ENCODE results near the gene COL4A4. TPM values are rescaled to one million over a fixed set of nuclear protein-coding genes. Genes with fewer than 3 reads are reported as not detected.
A peak's percentile ranks its signal among the peaks of the same experiment; 100 is the strongest.

COL4A4 gene
- total and polyA plus RNA-seq, 2 of the 13 experiments (the other 11 are each of a cell fraction or from before 2014, with no cell fraction given), result not detected

- Histone ChIP-seq H4K20me1 (ENCODE audit: insufficient read depth, low read length) (no peaks in the 10 kb centered on the region), H3K27me3 (ENCODE audit: control insufficient read depth in 1 of 2, insufficient read depth in 2 of 2, low read length in 2 of 2) (peaks cover 0 to 6% of the 10 kb centered on the region in 2 experiments; a peak in 2 of 5 replicates), H3K36me3 (replicated peaks in 1 of 2; ENCODE audit: control insufficient read depth in 1 of 2, insufficient read depth in 2 of 2, low read length in 2 of 2) (no peaks in the 10 kb centered on the region), H3K4me3 (replicated peaks in 1 of 3; ENCODE audit: insufficient read depth in 1 of 3, low read depth in 2 of 3, low read length in 3 of 3) (no peak overlapping the region), H3K4me2 (ENCODE audit: low read depth, low read length) (no peak overlapping the region), H2AFZ (ENCODE audit: low read length) (no peak overlapping the region), H3K9me3 (ENCODE audit: low read length) (no peaks in the 10 kb centered on the region), H3K4me1 (ENCODE audit: insufficient read depth, low read length) (no peaks in the 10 kb centered on the region), H3K9ac (ENCODE audit: insufficient read depth, low read depth, low read length) (no peak overlapping the region), H3K27ac (ENCODE audit: extremely low read length, insufficient read depth, low read length) (no peak overlapping the region), H3K79me2 (ENCODE audit: insufficient read depth, low read length) (no peaks in the 10 kb centered on the region)
- in situ Hi-C loops (cut with HindIII; ENCODE audit: extremely low pct_ligation_motif_present, low pct_unique_long_range_greater_than_20kb), result no loop called here
- FAIRE-seq, result no peak
- intact Hi-C loops (cut with micrococcal nuclease; ENCODE audit: unreplicated experiment), result loop anchor here (10.0 kb wide), 1 partner anchor 531 kb away; no protein-coding TSS in a partner anchor
- no TSS peak for BruUV-seq (replicated peaks)
- no peak for DNase-seq (ENCODE audit: low spot score)
- POLR2A ChIA-PET, result no interaction called here
- CTCF ChIA-PET (ENCODE audit: low intra/inter-chr PET ratio, low total read pairs), result no interaction called here
- WGBS (ENCODE audit: low lambda C conversion rate), result 35% methylated on average over 4 of the region's 4 CpGs
- no peak for ATAC-seq
- no peak for TF ChIP-seq TRAFD1 (CRISPR knock-in tag; IDR thresholded peaks at IDR 0.05; ENCODE audit: borderline replicate concordance)
- TF ChIP-seq YY1 (IDR thresholded peaks at IDR 0.05; ENCODE audit: insufficient read depth, insufficient replicate concordance, low read depth, low read length), result no peak
- no peak for TF ChIP-seq TRIM24 (CRISPR knock-in tag; IDR thresholded peaks at IDR 0.05)
- peak; percentile 92 for TF ChIP-seq ZNF768 (CRISPR knock-in tag; IDR thresholded peaks at IDR 0.05)
- no peak for TF ChIP-seq KLF12 (CRISPR knock-in tag; IDR thresholded peaks at IDR 0.05; ENCODE audit: borderline replicate concordance)
Observed at GRCh38 chr2:227123697-227124096, 40.3 kb downstream of the COL4A4 start.

GRCh38 chr2:227118353-227118752, 45.7 kb downstream of the COL4A4 start:
- intact Hi-C loops (cut with micrococcal nuclease; ENCODE audit: unreplicated experiment), result no loop called here
- H3K27me3 ChIP-seq (ENCODE audit: control insufficient read depth in 1 of 2, insufficient read depth in 2 of 2, low read length in 2 of 2), result no peaks in the 10 kb centered on the region
- CTCF ChIA-PET (ENCODE audit: low intra/inter-chr PET ratio, low total read pairs), result no interaction called here
- TF ChIP-seq ZNF407 (CRISPR knock-in tag; IDR thresholded peaks at IDR 0.05; ENCODE audit: not compliant biosample characterization), result no peak

More at GRCh38 chr2:227118353-227118752, 45.7 kb downstream of the COL4A4 start:
- no TSS peak for BruUV-seq (replicated peaks)
- in situ Hi-C loops (cut with HindIII; ENCODE audit: extremely low pct_ligation_motif_present, low pct_unique_long_range_greater_than_20kb), result no loop called here
- H3K9me3 ChIP-seq (ENCODE audit: low read length), result no peaks in the 10 kb centered on the region
- no peak overlapping the region for H3K4me2 ChIP-seq (ENCODE audit: low read depth, low read length)
- H3K4me3 ChIP-seq (replicated peaks in 1 of 3; ENCODE audit: insufficient read depth in 1 of 3, low read depth in 2 of 3, low read length in 3 of 3), result no peak overlapping the region
- POLR2A ChIA-PET, result no interaction called here
- no peaks in the 10 kb centered on the region for H3K4me1 ChIP-seq (ENCODE audit: insufficient read depth, low read length)
- H3K9ac ChIP-seq (ENCODE audit: insufficient read depth, low read depth, low read length), result no peak overlapping the region
- H3K27ac ChIP-seq (ENCODE audit: extremely low read length, insufficient read depth, low read length), result no peak overlapping the region
- no peaks in the 10 kb centered on the region for H3K79me2 ChIP-seq (ENCODE audit: insufficient read depth, low read length)
- H4K20me1 ChIP-seq (ENCODE audit: insufficient read depth, low read length), result no peaks in the 10 kb centered on the region
- FAIRE-seq, result no peak
- no peak overlapping the region for H2AFZ ChIP-seq (ENCODE audit: low read length)
- DNase-seq (ENCODE audit: low spot score), result no peak
- H3K36me3 ChIP-seq (replicated peaks in 1 of 2; ENCODE audit: control insufficient read depth in 1 of 2, insufficient read depth in 2 of 2, low read length in 2 of 2), result no peaks in the 10 kb centered on the region
- no peak for ATAC-seq

All from HepG2 (cell line).